ENCODE data around the gene PAOX.

PAOX gene

GRCh38 chr10:133379152-133379800, at the start of gene PAOX:
PAOX (plus strand) TSS chr10:133379262; CDS start chr10:133379317, 55 bp downstream.
- peak; percentile 61 for DNase-seq

- peak; percentile 82 for DNase-seq
These were observed 49.4 kb upstream of the PAOX start for GRCh38 chr10:133329491-133330202.

DNA sequence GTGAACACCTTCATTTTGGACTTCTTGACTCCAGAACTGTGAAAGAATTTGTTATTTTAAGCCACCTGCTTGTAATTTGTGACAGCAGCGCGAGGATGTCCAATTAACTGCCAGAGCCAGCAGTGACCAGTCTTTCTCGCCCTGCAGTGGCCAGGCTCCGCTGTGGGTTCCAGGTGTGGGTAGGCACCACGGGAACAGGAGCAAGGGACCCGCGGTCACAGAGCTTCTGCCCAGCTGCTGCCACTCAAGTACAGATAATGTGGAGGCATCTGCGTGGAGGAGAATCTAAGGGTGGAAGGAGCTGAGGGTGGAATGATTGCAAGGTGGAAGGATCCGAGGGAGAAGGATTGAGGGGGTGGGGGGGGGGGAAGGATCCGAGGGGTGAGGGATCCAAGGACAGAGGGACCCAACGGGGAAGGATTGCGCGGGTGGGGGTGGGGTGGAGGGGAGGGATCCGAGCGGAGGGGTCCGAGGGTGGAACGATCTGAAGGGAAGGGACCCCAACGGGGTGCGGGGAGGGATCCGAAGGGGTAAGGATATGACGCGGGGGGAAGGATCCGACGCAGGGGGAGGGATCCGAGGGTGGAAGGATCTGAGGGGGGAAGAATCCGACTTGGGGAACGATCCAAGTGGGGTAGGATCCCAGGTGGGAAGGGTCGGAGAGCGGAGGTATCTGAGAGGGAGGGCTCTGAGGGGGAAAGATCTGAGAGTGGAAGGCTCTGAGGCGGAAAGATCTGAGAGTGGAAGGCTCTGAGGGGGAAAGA, 45.9 kb upstream of the PAOX start:
- no peak for DNase-seq

GRCh38 chr10:133334503-133335245, 44.4 kb upstream of the PAOX start:
- no peak for DNase-seq

GRCh38 chr10:133335246-133336117, 43.6 kb upstream of the PAOX start:
- DNase-seq: peak; percentile 86

DNA sequence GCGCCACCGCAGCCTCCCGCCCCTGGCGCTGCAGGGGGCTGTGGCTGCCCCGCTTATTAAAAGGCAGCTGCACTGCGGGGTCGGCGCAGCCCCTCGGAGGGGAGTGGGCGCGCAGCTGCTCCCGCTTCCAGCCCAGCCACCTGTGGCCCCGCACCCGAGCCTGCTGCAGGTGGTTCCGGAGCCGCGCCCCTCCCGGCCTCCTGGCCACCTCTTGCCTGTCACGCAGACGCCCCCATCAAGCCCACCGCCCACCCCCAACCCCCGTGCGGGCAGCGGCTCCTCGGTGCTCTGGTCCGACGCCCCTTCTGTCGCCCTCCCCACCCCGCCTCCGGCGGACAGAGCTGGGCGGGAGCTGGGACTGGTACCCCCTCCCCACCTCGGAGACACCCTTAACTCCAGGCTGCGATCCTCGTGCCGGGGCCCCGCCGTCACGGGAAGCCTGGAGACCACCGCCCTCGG, 42.9 kb upstream of the PAOX start:
- DNase-seq: no peak

GRCh38 chr10:133336577-133337369, 42.3 kb upstream of the PAOX start, which contains the start of gene CALY:
CALY (minus strand) TSS chr10:133336896; CDS start chr10:133328989, 7,907 bp downstream.
- DNase-seq: peak; percentile 90

DNA sequence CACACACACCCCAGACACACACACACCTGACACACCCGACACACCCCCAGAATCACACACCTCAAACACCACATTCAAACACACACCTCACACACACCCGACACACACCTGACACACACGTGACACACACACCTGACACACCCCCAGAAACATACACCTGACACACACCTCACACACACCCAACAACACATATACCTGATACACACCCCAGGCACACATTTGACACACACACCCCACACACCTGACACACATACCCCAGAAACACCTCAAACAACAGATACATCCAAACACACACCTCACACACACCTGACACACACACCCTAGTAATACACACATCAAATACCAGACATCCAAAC, 41.7 kb upstream of the PAOX start:
- DNase-seq: no peak

GRCh38 chr10:133338080-133339071, 40.7 kb upstream of the PAOX start:
- no peak for DNase-seq

- DNase-seq: no peak
These were observed 39.2 kb upstream of the PAOX start for GRCh38 chr10:133339708-133340380.

DNA sequence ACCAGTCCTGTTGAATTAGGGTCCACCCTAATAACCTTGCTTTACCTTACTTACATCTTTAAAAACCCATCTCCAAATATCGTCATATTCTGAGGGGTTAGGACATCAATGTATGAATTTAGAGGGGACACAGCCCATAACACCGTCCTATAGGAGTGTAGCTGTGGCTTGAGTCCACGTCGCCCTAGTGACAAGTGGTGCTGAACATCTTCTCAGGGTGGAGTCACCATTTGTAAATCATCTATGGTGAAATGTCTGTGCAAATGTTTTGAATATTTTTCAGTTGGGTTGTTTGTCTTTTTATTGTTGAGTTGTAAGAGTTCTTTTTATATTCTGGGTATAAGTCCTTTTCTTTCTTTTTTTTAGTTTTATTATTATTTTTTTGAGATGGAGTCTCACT, 37.1 kb upstream of the PAOX start:
- no peak for DNase-seq

- no peak for DNase-seq
These were observed 36.1 kb upstream of the PAOX start for GRCh38 chr10:133342942-133343341.

- no peak for DNase-seq
These were observed 35.5 kb upstream of the PAOX start for GRCh38 chr10:133343558-133343957.

GRCh38 chr10:133344236-133344635, 34.8 kb upstream of the PAOX start:
- no peak for DNase-seq

GRCh38 chr10:133346413-133346812, 32.6 kb upstream of the PAOX start:
- no peak for DNase-seq

- no peak for DNase-seq
These were observed 31.1 kb upstream of the PAOX start for GRCh38 chr10:133347710-133348517.

GRCh38 chr10:133349160-133349568, 29.9 kb upstream of the PAOX start:
- DNase-seq: no peak

DNA sequence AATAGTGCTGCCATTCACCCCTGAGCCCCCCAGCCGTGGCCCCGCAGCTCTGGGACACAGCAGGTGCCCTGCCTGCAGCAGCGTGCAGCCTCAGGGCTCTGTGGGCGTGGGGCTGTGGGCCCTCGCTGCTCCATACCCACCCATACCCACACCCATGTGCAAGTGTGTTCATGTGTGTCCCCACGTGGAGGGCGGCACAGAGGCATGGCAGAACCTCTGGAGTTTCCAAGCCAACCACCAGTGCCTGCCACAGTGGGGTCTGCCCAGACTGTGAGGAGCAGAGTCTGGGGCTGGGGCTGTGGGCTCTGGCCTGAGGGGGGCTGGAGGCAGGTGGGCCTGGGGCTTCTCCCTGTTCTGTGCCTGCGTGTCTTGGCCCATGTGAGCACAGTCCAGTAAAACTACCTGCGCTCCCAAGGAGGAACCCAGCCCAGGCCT, 29.5 kb upstream of the PAOX start:
- DNase-seq: no peak
